ENCODE results near the gene EI24.
A peak's percentile ranks its signal among the peaks of the same experiment; 100 is the strongest.
"Not testable (repeated sequence)": the region's sequence is repeated elsewhere in the genome, so short reads cannot be mapped to it uniquely, and the experiment has no call there.

Gene EI24

GRCh38 chr11:125568970-125569914, at the start of gene EI24:
EI24 (plus strand) TSS chr11:125569477; CDS start chr11:125572528, 3,051 bp downstream.
- peak; percentile 29 to 67 for DNase-seq

GRCh38 chr11:125519860-125520834, 49.1 kb upstream of the EI24 start:
- no peak for DNase-seq

- DNase-seq = no peak
Measured at GRCh38 chr11:125525303-125525702, 44.0 kb upstream of the EI24 start.

- DNase-seq = no peak
Measured at GRCh38 chr11:125532668-125533067, 36.6 kb upstream of the EI24 start.

- no peak for DNase-seq
Measured at GRCh38 chr11:125535585-125535984, 33.7 kb upstream of the EI24 start.

GRCh38 chr11:125536834-125537233, 32.4 kb upstream of the EI24 start:
- DNase-seq = not testable (repeated sequence)

- DNase-seq = no peak
Measured at GRCh38 chr11:125542709-125543108, 26.6 kb upstream of the EI24 start.

- no peak for DNase-seq
Measured at GRCh38 chr11:125550780-125551179, 18.5 kb upstream of the EI24 start.

GRCh38 chr11:125551835-125552342, 17.4 kb upstream of the EI24 start:
- no peak for DNase-seq

- DNase-seq = no peak
Measured at GRCh38 chr11:125552927-125553326, 16.4 kb upstream of the EI24 start.

- no peak for DNase-seq
Measured at GRCh38 chr11:125553357-125553756, 15.9 kb upstream of the EI24 start.

GRCh38 chr11:125554038-125554437, 15.2 kb upstream of the EI24 start:
- no peak for DNase-seq

- no peak for DNase-seq
Measured at GRCh38 chr11:125559888-125560287, 9.4 kb upstream of the EI24 start.

GRCh38 chr11:125561924-125562323, 7.4 kb upstream of the EI24 start:
- no peak for DNase-seq

GRCh38 chr11:125562430-125562829, 6.8 kb upstream of the EI24 start:
- no peak for DNase-seq

- DNase-seq = no peak
Measured at GRCh38 chr11:125564357-125564756, 4.9 kb upstream of the EI24 start.

GRCh38 chr11:125566235-125566634, 3.0 kb upstream of the EI24 start:
- DNase-seq = no peak

GRCh38 chr11:125569915-125570621, 791 bp downstream of the EI24 start:
- DNase-seq = no peak

- no peak for DNase-seq
Measured at GRCh38 chr11:125570952-125571351, 1.7 kb downstream of the EI24 start.

GRCh38 chr11:125572916-125573315, 3.6 kb downstream of the EI24 start:
- no peak for DNase-seq

GRCh38 chr11:125577181-125577580, 7.9 kb downstream of the EI24 start:
- DNase-seq = not testable (repeated sequence)

GRCh38 chr11:125578783-125579182, 9.5 kb downstream of the EI24 start:
- no peak for DNase-seq

All from cerebellar nuclear complex (tissue), 1 donor.